Measurements from ENCODE around the gene RENBP.

Gene RENBP

DNA sequence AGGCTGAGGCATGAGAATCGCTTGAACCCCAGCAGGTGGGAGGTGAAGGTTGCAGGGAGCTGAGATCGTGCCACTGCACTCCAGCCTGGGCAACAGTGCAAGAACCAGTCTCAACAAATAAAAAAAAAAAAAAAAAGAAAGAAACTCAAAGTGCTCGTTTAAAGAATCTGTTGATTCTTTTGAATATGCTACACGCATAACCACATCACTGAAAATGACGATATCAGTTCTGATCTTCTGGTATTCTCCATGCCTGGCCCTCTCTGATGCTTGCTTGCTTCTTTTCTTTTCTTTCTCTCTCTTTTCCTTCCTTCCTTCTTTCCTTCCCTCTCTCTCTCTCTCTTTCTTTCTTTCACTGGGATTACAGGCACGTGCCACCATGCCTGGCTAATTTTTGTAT lies 32.6 kb downstream of the RENBP start:
- DNase-seq: no peak

DNA sequence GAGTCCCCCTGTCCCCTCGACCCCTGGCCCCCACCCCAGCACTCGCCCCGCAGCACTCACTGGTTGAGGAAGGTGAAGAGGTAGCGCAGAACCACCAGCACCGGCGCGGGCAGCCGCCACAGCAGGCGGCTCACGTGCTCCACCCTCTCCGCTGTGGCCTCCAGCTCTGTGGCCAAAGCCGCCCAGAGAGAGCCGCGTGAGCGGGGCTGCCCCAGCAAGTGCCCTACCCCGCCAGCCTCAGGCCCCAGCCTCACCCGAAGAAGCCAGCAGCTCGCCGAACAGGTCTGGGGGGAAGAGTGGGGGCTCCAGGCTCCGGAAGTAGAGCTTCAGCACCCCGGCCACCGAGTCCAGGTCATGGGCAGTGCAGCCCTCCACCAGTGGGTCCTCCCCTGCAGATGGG lies 34.0 kb downstream of the RENBP start:
- DNase-seq: no peak

DNA sequence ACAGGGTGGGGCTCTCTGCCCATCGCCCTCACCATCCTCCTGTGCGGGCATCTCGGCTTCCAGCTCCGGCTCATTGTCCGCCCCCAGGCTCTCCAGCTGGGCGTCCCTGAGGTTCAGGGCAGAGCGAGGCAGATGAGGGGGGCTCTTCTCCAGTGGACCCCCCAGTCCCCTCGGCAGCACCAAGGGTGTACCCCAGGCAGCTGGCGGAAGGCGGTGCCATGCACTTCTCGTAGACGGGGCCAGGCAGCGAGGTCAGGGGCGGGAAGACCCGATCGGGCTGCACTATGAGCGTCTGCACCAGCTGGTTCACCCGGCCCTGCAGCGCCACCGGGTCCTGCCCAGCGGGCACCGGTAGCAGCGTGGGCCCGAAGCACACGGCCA lies 34.5 kb downstream of the RENBP start:
- DNase-seq: no peak

DNA sequence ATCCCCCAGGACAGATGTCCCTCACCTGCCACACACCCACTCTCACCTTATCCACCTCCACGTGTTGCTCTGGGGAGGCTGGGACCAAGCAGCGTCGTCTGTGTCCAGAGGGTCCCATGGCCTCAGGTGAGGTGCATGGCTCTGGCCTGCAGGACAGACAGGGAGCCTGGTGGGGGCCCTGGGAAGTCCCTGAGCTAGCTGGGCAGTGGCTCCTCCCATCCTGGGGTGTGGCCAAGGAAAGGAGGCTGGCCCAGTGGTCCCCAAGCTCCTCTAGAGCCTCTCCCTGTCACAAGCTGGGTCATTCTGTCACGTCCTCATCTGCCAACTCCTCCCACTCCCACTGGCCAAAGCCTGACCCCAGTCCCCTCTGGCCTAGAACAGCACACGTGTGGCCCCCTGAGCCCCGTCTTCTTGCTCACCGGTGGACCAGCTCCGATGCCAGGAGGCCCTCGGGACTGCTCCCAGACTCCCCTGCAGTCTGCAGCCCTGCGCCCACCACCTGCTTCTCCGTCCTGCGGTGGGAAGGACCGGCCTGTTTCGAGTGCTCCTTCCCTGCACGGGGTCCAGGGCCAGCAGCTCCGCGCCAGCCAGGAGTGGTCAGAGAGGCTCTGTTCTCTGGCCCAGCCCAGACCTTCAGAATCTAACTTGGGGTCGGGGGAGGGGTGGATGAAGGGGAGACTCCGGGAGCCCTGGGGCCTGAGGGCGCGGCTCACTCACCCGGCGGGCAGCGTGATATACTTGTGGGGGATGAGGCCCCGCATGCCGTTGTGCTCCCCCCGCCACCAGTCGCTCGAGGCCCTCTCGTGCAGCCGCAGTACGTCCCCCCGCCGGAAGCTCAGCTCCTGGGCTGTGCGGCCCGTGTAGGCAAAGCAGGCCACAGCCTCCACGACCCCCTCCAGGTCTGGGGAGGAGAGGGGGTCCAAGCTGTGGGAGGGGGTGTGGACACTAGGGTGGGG lies 35.1 kb downstream of the RENBP start:
- DNase-seq: no peak

DNA sequence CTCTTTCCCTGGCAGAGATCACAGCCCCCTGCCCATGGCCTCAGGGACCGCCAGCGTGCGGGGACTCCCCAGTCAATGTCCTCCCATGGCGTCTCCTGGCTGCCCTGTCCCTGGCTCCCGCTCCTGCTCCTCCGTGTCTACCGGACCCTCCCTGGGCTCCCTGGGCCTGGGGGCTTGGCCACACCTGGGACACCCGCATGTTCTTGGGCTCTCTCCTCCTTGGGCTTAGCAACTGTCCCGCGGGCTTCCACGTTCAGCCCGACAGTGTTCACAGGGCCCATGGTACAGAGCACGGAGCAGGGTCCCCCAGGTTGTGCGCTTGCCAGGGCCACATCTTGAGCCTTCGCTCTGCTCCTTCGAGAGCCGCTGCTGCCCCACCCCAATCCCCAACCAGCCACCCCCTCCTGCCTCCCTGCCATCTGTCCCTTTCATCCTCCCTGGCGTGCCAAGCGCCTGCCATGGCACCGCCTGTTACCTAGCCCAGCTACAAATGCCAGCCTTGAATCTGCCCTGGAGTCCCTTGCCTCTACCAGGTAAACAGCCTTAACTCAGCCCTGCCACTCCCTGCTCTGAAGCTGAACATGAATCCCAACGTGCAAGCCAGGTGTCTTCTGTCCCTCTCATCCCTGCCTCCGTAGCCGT lies 36.1 kb downstream of the RENBP start:
- no peak for DNase-seq

DNA sequence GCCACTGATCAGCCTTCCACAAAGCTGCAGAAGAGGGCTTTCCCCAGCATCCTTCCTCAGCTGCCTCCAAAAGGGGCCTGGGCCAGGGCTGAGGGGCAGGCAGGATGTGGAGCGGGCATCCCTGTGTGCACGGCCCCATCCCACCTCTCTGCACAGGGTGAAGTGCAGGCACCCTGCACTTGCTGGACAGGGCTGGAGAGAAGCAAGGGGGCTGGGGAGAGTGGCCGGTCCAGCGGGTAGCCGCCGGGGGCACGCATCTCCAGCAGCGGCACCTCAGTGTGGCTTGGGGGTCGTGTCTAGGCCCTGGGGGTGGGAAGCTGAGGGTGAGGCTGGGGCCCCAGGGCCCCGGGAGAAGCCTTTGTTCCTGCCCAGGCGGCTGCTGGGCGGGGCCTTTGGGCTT lies 37.0 kb downstream of the RENBP start:
- no peak for DNase-seq

DNA sequence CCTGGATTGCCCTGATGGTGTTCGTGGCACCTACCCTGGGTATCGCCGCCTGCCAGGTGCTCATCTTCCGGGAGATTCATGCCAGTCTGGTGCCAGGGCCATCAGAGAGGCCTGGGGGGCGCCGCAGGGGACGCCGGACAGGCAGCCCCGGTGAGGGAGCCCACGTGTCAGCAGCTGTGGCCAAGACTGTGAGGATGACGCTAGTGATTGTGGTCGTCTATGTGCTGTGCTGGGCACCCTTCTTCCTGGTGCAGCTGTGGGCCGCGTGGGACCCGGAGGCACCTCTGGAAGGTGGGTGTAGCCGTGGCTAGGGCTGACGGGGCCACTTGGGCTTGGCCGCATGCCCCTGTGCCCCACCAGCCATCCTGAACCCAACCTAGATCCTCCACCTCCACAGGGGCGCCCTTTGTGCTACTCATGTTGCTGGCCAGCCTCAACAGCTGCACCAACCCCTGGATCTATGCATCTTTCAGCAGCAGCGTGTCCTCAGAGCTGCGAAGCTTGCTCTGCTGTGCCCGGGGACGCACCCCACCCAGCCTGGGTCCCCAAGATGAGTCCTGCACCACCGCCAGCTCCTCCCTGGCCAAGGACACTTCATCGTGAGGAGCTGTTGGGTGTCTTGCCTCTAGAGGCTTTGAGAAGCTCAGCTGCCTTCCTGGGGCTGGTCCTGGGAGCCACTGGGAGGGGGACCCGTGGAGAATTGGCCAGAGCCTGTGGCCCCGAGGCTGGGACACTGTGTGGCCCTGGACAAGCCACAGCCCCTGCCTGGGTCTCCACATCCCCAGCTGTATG lies 38.1 kb downstream of the RENBP start:
- peak; percentile 17 for DNase-seq

DNA sequence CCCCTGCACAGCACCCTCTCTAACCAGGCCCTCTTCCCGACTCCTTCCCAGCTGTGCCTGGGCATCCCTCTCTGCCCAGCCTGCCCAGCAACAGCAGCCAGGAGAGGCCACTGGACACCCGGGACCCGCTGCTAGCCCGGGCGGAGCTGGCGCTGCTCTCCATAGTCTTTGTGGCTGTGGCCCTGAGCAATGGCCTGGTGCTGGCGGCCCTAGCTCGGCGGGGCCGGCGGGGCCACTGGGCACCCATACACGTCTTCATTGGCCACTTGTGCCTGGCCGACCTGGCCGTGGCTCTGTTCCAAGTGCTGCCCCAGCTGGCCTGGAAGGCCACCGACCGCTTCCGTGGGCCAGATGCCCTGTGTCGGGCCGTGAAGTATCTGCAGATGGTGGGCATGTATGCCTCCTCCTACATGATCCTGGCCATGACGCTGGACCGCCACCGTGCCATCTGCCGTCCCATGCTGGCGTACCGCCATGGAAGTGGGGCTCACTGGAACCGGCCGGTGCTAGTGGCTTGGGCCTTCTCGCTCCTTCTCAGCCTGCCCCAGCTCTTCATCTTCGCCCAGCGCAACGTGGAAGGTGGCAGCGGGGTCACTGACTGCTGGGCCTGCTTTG lies 38.9 kb downstream of the RENBP start:
- DNase-seq: no peak

DNA sequence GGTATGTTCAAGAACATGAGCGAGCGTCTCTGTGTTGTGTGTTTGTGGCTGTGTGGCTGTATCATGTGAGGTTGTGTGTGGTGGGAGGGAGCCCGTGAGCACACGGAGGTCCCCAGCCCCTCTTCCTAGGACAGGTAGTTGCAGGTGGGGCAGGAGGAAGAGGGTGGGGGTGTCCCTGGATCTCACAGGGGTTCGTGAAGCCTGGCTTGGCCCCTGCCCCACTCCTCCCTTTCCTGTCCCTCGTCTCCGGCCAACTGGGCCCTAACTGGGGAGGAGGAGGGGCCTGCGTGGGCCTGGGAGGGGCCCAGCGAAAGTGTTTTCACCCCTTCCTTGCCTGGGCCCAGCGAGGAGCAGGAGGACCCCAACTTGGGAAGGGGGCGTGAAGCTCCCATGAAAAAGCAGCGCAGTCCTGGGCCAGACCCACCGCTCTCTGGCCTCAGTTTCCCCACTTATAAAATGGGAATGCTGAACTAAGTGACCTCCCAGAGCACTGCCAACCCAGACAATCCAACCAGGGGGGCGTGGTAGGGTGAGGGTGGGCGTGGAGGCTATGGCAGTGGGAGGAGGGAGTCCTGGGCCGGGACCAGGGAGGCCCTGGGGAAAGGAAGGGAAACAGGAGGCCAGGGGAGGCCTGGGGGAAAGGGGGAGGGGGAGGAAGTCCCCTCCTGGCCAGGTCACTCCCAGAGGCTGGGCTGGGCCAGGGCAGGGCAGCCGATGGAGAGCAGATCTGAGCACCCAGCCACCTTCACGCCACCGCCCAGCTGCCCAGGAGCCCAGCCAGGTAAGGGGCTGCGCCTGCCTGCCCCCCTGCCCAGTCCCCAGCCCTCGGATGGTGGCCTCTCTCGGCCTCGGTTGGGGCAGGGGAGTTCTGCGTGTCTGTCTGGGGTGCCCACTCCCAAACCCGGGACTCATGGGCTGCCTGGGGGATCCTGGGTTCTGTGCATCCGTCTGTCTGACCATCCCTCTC lies 40.2 kb downstream of the RENBP start, which contains the start of gene AVPR2:
TSS of gene AVPR2 (plus strand) at position 683 of the 967 bp plus-strand sequence. CDS start 473 bp downstream, outside the sequence.
- DNase-seq: no peak

DNA sequence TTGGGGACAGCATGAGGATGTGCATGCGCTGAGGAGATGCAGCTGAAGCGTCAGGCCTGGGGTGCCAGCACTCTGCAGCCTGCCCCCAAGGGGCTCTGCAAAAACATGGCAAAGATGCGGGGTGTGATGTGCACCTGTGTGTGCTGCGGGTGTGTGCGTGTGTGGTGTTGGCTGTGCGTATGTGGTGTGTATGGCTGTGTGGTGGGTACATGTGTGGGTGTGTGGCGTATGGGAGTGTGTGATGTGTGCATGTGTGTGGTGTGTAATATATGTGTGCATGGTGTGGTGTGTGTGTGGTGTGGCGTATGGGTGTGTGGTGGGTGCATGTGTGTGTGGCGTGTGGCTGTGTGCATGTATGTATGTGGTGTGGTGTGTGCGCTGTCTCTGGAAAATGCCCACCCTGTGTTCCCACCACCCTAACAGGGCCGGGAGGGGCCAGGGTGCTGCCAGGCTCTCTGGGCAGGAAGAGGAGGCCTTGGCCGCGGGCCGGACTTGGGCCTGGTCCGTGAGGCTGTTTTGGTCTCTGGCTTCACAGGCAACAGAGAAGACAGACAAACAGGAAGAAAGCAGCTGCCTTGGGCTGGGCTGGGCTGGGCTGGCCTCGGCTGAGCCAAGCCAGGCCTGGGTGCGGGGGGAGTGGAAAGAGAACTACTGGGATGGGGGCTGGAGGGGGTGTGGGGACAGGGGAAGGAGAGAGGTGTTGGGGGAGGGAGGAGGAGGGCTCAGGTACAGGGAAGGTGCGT lies 41.0 kb downstream of the RENBP start:
- no peak for DNase-seq

DNA sequence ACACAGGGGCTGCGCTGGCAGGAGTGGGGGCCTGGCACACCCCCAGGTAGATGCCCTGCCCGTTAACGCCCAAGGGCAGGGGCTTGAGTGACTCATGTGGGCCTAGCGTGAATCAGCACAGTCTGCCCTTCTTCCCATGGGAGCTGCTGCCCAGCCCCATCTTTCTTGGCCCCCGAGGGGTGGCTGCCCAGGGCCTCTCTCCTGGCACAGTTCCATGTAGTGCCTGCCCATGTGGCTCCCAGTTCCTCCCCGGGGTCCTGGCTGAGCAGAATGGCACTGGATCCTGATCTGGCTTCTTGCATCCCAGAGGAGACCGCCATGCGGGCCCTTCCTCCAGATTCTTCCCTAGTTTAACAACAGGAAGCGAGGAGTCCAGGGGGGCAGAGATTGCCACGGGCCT lies 42.1 kb downstream of the RENBP start:
- DNase-seq: no peak

DNA sequence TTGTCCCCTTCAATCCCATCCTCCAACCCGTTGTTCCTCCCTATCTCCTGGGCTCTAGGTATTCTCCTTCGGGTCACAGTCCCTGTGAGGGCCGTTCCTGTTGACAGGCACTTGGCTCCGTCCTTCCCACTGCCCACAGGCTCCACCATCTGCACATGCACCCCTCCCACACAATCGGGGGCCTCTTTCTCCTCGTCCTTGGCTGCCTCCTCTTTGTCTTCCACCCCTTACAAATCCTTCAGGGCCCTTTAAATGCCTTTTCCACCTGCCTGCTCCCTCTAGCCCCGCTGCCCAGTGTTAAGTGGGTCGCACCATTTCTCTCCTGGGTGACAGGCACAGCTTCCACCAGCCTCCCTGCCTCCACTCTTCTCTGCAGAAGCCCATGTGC lies 42.7 kb downstream of the RENBP start:
- DNase-seq: no peak

DNA sequence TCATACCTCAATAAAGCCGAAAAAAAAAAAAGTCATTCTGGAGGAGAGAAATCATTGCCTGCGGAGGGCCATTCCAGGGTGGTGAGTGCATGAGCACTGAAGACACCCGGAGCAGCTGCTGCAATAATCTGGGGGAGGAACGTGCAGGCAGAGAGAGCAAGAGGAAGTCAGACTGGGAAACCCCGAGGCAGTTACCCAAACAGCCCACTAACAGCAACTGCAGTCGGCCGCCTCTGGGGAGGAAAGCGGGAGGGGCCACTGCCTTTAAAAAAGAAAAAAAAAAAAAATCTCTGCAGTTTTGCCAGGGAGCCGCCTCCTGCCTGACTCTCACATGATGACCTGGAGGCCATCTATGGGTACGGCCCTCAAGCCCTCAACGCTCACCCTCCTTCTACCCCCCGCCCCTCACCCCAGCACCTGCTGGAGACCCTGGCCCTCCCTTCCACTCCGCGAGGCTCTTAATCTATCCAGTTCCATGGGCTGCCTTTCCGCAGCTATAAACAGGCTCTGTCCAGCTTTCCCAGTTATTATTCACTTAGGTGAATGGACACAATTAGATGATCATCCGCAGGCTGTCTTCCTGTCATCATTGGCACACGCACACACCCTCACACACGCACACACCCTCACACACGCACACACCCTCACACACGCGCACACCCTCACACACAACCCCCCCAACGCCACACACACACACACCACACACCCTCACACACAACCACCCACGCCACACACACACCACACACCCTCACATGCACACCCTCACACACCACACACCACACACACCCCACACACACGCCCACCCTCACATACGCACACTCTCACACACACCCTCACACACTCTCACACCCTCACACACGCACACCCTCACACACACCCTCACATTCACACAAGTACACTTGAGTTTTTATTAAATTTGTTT lies 43.4 kb downstream of the RENBP start:
- peak; percentile 66 for DNase-seq

DNA sequence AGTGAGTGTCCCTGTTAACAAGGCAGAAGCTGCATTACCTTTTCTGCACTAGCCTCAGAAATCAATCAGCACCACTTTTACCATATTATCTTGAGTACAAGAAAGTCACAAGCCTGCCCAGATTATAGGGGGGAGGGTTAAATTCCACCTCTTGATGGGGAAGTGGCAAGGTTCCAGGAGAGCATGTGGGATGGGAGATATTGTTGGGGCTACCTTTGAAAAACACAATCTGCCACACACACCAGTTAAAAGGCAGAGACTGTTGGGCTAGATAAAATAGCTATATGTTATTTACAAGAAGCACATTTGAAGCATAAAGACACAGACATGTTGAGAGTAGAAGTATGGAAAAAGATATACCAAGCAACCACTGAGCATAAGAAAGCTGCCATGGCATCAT lies 46.5 kb downstream of the RENBP start:
- DNase-seq: no peak

DNA sequence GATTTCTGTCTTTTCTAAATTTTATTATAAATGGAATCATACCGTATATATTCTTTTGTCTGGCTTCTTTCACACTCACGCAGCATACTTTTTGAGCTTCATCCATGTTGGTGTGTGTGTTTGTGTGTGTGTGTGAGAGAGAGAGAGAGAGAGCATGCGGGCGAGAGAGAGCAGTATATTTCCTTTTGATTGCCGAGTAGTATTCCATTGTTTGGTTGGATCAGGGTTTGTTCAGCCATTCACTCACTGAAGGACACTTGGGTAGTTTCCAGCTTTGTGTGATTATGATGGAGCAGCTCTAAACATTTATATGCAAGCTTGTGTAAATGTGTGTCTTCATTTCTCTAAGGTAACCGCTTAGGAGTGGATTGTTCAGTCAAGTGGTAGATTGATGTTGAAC lies 55.3 kb downstream of the RENBP start:
- DNase-seq: no peak

DNA sequence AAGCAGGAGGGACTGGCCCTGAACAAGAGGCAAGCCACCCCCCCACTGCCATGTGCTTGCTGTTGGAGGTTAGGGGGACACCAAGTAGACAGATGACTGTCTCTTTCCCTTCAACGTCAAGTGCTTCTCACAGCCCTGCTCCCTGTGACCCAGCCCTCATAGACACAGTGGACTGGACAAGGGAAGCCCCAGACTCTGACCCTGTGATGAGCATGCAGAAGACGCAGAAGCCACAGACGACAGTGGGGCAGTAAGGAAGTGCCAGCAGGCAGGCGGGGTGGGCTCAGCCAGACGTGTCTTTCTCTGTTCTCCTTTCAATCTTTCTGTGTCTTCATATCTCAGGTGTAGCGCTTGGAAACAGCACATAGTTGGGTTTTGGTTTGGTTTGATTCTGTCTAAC lies 56.1 kb downstream of the RENBP start:
- no peak for DNase-seq

DNA sequence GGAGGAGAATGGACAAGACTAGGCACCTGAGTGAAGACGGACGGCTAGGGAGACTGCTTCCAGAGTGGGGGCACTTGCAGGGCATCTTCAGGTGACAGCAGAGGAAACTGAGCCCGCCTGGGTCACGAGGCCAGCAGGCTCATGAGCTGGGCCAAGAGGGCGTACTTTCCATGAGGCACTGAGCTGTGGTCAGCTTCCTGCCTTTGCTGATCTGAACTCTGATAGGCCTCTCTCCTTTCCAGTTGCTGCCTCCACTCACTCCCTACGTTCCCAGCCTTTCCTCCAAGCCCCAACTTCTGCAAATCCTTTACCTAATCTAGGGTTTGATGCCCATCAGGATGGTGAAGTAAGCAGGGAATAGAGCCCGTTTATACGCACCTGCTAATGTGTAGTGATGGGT lies 57.1 kb downstream of the RENBP start:
- no peak for DNase-seq

DNA sequence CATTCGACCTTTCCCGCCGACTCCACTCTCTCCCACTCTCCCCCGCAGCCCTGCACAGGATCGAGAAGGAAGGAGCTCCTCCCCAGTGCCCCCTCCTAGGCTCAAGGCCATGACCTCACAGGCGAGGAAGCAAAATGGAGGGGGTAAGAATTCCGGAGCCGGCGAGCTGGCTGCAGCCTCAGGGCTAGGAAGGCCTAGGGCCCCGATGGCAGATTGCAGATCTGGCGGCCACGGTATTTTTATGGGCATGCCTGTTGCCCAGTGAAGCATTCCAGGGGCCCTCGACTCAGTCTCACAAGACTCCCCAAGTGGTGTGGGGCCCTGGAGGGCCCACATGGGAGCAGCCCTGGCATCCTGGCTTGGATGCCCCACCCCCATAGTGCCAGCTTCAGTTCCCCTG lies 57.5 kb downstream of the RENBP start:
- no peak for DNase-seq

DNA sequence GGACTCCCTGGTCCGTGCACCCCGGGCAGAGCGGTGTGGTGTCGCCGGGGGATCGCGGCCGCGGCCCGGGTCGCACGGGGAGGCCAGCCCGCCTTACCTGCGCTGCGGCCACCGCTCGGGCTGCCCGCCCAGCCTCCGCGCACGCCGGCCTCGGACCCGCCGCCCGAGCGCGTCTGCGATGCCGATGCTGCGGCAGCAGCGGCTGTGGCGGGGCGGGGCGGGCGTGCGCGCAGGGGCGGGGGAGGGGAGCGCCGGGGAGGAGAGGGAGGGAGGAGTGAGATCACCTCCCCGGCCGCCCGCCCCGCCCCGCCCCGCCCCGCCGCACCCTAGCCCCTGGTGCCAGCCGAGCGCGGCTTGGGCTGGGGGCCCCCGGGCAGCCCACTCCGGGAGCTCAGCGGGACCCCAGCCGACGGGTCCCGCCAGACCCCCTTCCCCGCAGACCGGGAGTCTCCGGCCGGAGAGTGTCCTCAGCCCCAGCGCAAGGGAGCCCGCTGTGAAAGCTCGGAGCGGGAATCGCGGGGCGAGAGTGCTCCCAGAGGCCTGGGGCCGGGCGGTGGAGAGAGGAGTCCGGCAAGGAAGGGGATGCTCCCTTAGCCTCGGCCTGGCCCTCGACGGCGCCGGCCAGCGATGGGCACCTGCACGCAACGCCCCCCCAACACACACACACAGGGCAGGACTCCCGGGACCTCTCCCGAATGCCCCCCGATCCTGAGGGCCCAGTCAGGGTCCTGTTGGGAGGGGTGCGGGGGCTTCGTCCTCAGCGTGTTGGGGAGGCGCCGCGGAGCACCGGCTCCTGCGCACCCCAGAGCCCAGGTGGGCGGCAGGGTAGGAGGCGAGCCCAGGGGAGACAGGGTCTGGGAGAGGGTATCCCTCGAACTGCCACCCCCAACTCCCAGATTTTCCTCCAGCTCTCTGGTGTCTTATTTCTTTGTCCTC lies 58.2 kb downstream of the RENBP start, which contains the start of gene L1CAM:
TSS of gene L1CAM (minus strand) at position 206 of the 936 bp plus-strand sequence. CDS start 10,337 bp downstream, outside the sequence.
- no peak for DNase-seq

Data from CD4-positive, alpha-beta T cell treated with Interleukin-4 for 4 hours (primary cell).